ENCODE data around the gene LRBA.

GRCh38 chr4:150401083-150401687 is 613.9 kb downstream of the LRBA start:
- TF ChIP-seq, protein P1, sequence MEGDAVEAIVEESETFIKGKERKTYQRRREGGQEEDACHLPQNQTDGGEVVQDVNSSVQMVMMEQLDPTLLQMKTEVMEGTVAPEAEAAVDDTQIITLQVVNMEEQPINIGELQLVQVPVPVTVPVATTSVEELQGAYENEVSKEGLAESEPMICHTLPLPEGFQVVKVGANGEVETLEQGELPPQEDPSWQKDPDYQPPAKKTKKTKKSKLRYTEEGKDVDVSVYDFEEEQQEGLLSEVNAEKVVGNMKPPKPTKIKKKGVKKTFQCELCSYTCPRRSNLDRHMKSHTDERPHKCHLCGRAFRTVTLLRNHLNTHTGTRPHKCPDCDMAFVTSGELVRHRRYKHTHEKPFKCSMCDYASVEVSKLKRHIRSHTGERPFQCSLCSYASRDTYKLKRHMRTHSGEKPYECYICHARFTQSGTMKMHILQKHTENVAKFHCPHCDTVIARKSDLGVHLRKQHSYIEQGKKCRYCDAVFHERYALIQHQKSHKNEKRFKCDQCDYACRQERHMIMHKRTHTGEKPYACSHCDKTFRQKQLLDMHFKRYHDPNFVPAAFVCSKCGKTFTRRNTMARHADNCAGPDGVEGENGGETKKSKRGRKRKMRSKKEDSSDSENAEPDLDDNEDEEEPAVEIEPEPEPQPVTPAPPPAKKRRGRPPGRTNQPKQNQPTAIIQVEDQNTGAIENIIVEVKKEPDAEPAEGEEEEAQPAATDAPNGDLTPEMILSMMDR (IDR thresholded peaks at IDR 0.05; ENCODE audit: borderline replicate concordance, extremely low read depth, low read length, poor library complexity, severe bottlenecking): no peak
- no peak for TF ChIP-seq EZH2 (IDR thresholded peaks at IDR 0.05; ENCODE audit: borderline replicate concordance, low read depth, low read length, severe bottlenecking)
